Measurements from ENCODE around the gene TENM4. TPM values are rescaled to one million over a fixed set of nuclear protein-coding genes. Genes with fewer than 3 reads are reported as not detected.

The TENM4 gene
- total RNA-seq, 1 experiment from 2014 or later, result 25.0 TPM

DNA sequence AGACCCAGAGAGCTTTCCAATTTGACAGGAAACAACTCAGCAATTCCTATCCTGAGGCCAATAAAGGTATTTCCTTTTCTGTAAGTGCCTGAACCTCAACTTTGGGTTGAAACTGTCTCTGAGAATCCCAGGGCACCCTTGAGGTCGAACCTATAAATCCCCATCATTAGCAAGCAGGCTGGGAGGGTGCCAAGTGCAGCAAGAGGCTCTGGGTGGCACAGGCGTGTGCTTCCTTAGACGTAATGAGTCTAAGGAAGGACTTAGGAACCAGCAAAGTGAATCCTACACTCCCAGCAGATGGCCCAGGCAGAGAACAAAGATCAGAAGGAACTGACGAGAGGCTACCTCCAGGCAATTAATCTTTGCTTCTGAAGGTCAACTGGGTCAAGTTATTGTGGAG lies 631.9 kb downstream of the TENM4 start:
- POLR2A ChIA-PET, result no interaction called here
- Mint-ChIP-seq H3K36me3 (no peaks in the 10 kb centered on the region), H3K4me3 (no peak overlapping the region), H3K27ac (no peak overlapping the region), H3K4me1 (peaks cover 20% of the 10 kb centered on the region), H3K27me3 (ENCODE audit: low read depth) (no peaks in the 10 kb centered on the region), H3K9me3 (no peaks in the 10 kb centered on the region)
- no peak for DNase-seq (ENCODE audit: low spot score)
- no peak for ATAC-seq
- CTCF ChIA-PET, result interaction anchor here (1.6 to 2.3 kb wide), 2 partner anchors 10 to 93 kb away, joined by 9 to 11 read pairs; no protein-coding TSS in a partner anchor
- no peak for TF ChIP-seq CBFB (CRISPR knock-in tag; IDR thresholded peaks at IDR 0.05; ENCODE audit: low read depth)
- TF ChIP-seq, protein P1, sequence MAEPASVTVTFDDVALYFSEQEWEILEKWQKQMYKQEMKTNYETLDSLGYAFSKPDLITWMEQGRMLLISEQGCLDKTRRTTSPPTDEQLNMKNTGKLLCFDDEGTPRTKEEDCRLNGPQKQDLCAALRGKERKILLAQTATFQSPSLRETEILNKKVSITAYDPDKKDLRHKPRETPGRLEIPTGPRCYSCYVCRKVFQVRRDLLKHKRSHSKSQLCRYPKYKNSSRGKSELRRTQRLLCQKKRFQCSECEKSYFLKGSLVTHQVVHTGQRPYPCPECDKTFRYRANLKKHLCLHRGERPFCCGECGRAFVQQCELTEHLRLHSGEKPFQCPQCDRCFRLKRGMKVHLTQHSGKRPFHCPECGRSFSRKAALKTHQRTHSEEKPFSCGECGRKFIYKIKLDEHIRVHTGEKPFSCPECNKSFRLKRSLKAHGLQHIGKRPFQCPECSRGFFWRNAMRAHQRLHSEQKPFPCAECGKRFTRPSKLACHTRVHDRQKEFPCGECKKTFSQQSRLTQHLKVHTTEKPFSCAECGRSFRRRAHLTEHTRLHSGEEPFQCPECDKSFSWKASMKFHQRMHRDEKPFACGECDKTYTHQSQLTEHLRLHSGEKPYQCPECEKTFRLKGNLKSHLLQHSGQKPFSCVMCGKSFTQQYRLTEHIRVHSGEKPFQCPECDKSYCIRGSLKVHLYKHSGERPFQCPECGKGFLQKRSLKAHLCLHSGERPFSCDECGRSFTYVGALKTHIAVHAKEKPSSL (CRISPR knock-in tag; conservative IDR thresholded peaks at IDR 0.05), result no peak
- TF ChIP-seq IRF2 (CRISPR knock-in tag; IDR thresholded peaks at IDR 0.05; ENCODE audit: borderline replicate concordance, low read depth), result no peak
- no peak for TF ChIP-seq ZNF396 (CRISPR knock-in tag; IDR thresholded peaks at IDR 0.05; ENCODE audit: borderline replicate concordance)
- TF ChIP-seq SMAD3 (CRISPR knock-in tag; IDR thresholded peaks at IDR 0.05; ENCODE audit: borderline replicate concordance), result no peak
- TF ChIP-seq NR1H2 (CRISPR knock-in tag; IDR thresholded peaks at IDR 0.05), result no peak

DNA sequence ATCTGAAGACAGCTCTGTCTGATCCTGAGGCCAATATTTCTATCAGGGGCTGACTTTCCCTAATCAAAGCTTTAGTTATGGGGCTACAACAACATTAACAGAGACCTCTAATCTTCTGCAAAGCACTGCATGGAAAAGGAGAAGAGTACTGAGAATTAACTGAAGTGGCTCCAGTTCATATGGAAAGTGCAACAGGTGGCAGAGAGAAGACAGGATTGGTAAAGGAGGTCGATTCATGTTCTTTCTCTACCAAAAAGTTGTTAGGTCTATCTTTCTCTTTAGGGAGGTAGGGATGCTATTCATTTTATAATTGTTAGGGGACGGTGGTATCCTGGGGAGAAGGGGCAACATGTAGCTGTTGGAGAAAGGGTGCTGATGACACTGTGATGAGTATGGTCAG lies 633.5 kb downstream of the TENM4 start:
- DNase-seq (ENCODE audit: low spot score) (no peak), ATAC-seq (no peak)
- peaks cover 8% of the 10 kb centered on the region for H3K4me1 Mint-ChIP-seq
- H3K4me3 Mint-ChIP-seq, result no peak overlapping the region
- TF ChIP-seq MXD4 (CRISPR knock-in tag; IDR thresholded peaks at IDR 0.05; ENCODE audit: borderline replicate concordance) (no peak), ZNF671 (CRISPR knock-in tag; IDR thresholded peaks at IDR 0.05) (no peak), IRF2 (CRISPR knock-in tag; IDR thresholded peaks at IDR 0.05; ENCODE audit: borderline replicate concordance, low read depth) (no peak), JUN (CRISPR knock-in tag; IDR thresholded peaks at IDR 0.05) (no peak), PRRX2 (CRISPR knock-in tag; IDR thresholded peaks at IDR 0.05) (no peak), ZNF138 (CRISPR knock-in tag; conservative IDR thresholded peaks at IDR 0.05) (no peak), FOXJ3 (CRISPR knock-in tag; IDR thresholded peaks at IDR 0.05; ENCODE audit: borderline replicate concordance) (no peak), ZNF121 (CRISPR knock-in tag; IDR thresholded peaks at IDR 0.05) (no peak), HMGA2 (CRISPR knock-in tag; IDR thresholded peaks at IDR 0.05) (no peak), ZNF263 (CRISPR knock-in tag; IDR thresholded peaks at IDR 0.05; ENCODE audit: low read depth) (no peak), RELA (CRISPR knock-in tag; IDR thresholded peaks at IDR 0.05; ENCODE audit: borderline replicate concordance) (no peak), ATF1 (CRISPR knock-in tag; IDR thresholded peaks at IDR 0.05) (no peak), EMX1 (CRISPR knock-in tag; IDR thresholded peaks at IDR 0.05) (no peak)
- TF ChIP-seq, protein P2, sequence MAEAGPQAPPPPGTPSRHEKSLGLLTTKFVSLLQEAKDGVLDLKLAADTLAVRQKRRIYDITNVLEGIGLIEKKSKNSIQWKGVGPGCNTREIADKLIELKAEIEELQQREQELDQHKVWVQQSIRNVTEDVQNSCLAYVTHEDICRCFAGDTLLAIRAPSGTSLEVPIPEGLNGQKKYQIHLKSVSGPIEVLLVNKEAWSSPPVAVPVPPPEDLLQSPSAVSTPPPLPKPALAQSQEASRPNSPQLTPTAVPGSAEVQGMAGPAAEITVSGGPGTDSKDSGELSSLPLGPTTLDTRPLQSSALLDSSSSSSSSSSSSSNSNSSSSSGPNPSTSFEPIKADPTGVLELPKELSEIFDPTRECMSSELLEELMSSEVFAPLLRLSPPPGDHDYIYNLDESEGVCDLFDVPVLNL (CRISPR knock-in tag; IDR thresholded peaks at IDR 0.05; ENCODE audit: borderline replicate concordance, low read depth), result no peak
- TF ChIP-seq, protein P3, sequence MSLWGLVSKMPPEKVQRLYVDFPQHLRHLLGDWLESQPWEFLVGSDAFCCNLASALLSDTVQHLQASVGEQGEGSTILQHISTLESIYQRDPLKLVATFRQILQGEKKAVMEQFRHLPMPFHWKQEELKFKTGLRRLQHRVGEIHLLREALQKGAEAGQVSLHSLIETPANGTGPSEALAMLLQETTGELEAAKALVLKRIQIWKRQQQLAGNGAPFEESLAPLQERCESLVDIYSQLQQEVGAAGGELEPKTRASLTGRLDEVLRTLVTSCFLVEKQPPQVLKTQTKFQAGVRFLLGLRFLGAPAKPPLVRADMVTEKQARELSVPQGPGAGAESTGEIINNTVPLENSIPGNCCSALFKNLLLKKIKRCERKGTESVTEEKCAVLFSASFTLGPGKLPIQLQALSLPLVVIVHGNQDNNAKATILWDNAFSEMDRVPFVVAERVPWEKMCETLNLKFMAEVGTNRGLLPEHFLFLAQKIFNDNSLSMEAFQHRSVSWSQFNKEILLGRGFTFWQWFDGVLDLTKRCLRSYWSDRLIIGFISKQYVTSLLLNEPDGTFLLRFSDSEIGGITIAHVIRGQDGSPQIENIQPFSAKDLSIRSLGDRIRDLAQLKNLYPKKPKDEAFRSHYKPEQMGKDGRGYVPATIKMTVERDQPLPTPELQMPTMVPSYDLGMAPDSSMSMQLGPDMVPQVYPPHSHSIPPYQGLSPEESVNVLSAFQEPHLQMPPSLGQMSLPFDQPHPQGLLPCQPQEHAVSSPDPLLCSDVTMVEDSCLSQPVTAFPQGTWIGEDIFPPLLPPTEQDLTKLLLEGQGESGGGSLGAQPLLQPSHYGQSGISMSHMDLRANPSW (CRISPR knock-in tag; conservative IDR thresholded peaks at IDR 0.05; ENCODE audit: low read depth), result no peak
- TF ChIP-seq, protein P4, sequence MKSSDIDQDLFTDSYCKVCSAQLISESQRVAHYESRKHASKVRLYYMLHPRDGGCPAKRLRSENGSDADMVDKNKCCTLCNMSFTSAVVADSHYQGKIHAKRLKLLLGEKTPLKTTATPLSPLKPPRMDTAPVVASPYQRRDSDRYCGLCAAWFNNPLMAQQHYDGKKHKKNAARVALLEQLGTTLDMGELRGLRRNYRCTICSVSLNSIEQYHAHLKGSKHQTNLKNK (CRISPR knock-in tag; IDR thresholded peaks at IDR 0.05), result no peak
- TF ChIP-seq, protein P5, sequence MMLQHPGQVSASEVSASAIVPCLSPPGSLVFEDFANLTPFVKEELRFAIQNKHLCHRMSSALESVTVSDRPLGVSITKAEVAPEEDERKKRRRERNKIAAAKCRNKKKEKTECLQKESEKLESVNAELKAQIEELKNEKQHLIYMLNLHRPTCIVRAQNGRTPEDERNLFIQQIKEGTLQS (CRISPR knock-in tag; conservative IDR thresholded peaks at IDR 0.05), result no peak
- TF ChIP-seq, protein P6, sequence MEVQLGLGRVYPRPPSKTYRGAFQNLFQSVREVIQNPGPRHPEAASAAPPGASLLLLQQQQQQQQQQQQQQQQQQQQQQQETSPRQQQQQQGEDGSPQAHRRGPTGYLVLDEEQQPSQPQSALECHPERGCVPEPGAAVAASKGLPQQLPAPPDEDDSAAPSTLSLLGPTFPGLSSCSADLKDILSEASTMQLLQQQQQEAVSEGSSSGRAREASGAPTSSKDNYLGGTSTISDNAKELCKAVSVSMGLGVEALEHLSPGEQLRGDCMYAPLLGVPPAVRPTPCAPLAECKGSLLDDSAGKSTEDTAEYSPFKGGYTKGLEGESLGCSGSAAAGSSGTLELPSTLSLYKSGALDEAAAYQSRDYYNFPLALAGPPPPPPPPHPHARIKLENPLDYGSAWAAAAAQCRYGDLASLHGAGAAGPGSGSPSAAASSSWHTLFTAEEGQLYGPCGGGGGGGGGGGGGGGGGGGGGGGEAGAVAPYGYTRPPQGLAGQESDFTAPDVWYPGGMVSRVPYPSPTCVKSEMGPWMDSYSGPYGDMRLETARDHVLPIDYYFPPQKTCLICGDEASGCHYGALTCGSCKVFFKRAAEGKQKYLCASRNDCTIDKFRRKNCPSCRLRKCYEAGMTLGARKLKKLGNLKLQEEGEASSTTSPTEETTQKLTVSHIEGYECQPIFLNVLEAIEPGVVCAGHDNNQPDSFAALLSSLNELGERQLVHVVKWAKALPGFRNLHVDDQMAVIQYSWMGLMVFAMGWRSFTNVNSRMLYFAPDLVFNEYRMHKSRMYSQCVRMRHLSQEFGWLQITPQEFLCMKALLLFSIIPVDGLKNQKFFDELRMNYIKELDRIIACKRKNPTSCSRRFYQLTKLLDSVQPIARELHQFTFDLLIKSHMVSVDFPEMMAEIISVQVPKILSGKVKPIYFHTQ (CRISPR knock-in tag; IDR thresholded peaks at IDR 0.05), result no peak
- TF ChIP-seq, protein P7, sequence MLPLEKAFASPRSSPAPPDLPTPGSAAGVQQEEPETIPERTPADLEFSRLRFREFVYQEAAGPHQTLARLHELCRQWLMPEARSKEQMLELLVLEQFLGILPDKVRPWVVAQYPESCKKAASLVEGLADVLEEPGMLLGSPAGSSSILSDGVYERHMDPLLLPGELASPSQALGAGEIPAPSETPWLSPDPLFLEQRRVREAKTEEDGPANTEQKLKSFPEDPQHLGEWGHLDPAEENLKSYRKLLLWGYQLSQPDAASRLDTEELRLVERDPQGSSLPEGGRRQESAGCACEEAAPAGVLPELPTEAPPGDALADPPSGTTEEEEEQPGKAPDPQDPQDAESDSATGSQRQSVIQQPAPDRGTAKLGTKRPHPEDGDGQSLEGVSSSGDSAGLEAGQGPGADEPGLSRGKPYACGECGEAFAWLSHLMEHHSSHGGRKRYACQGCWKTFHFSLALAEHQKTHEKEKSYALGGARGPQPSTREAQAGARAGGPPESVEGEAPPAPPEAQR (CRISPR knock-in tag; IDR thresholded peaks at IDR 0.05), result no peak
- TF ChIP-seq, protein P8, sequence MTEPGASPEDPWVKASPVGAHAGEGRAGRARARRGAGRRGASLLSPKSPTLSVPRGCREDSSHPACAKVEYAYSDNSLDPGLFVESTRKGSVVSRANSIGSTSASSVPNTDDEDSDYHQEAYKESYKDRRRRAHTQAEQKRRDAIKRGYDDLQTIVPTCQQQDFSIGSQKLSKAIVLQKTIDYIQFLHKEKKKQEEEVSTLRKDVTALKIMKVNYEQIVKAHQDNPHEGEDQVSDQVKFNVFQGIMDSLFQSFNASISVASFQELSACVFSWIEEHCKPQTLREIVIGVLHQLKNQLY (CRISPR knock-in tag; IDR thresholded peaks at IDR 0.05), result no peak
- H3K27me3 Mint-ChIP-seq (ENCODE audit: low read depth), result no peaks in the 10 kb centered on the region
- POLR2A ChIA-PET, result no interaction called here
- H3K36me3 Mint-ChIP-seq, result no peaks in the 10 kb centered on the region
- CTCF ChIA-PET, result no interaction called here
- H3K27ac Mint-ChIP-seq, result no peak overlapping the region
- no peaks in the 10 kb centered on the region for H3K9me3 Mint-ChIP-seq

Measured in WTC11 (cell line).